T1000 (cell line): ENCODE results near the gene LRRC39.
"Not testable (repeated sequence)": the region's sequence is repeated elsewhere in the genome, so short reads cannot be mapped to it uniquely, and the experiment has no call there.

Experiments used
- DNase-seq: peaks from one replicate; lab custom pipeline; 2025; ENCODE audit warnings: mixed read lengths; lab: John Stamatoyannopoulos, UW

LRRC39 gene

GRCh38 chr1:100178091-100178490 is at the start of gene LRRC39:
Gene LRRC39 (minus strand): TSS chr1:100178256. CDS start chr1:100168516, 9,740 bp downstream.
- no peak for DNase-seq

DNA sequence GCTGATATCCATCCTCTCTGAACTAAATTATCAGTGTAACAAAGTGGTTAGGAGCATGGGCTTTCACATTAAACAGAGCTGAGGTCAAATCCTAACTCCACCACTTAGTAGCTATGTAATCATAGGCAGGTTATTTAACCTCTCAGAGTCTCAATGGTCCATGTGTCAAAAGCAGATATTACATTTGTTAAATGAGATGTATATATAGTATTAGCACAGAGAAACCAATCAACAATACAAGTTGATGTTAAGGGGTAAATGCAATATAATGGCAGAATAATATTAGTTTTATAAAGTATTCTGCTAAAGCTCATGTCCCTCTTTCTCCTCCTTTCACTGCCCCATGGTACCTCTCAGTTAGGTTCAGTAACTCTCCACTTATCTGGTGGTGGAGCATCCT is 44.4 kb upstream of the LRRC39 start:
- no peak for DNase-seq

DNA sequence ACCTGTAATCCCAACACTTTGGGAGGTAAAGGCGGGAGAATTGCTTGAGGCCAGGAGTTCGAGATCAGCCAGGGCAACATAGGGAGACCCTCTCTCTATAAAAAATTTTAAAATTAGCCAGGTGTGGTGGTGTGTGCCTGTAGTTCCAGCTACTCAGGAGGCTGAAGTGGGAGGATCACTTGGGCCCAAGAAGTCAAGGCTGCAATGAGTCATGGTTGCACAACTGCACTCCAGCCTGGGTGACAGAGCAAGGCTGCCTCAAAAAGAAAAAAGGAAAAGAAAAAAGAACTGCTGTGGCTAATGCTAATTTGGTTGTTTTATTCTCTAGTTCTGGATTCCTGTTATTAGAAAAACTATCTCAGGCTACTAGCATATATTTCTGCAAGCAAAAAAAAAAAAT is 41.8 kb upstream of the LRRC39 start:
- DNase-seq, result no peak

GRCh38 chr1:100219457-100219856 is 41.4 kb upstream of the LRRC39 start:
- no peak for DNase-seq

GRCh38 chr1:100217834-100218233 is 39.8 kb upstream of the LRRC39 start:
- no peak for DNase-seq

DNA sequence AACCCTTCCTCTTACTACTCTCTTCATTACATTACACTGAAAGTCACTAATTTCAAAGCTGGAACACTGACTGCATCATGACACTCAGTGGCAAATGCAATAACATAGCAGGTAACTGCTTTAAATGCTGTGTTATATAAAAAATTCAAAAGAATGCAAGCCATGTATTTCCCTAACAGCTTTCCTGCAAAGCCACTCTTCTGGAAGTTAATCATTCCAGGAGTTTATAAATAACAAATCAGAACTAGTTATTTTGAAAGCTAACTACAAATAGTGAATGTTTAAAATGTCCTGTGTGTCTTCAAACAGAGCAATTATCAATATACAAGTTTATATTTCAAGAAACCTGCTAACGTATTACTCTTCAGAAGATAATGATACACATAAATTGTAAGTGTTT is 37.0 kb upstream of the LRRC39 start:
- DNase-seq, result no peak

- DNase-seq, result no peak
Observed at GRCh38 chr1:100213141-100213540, 35.1 kb upstream of the LRRC39 start.

DNA sequence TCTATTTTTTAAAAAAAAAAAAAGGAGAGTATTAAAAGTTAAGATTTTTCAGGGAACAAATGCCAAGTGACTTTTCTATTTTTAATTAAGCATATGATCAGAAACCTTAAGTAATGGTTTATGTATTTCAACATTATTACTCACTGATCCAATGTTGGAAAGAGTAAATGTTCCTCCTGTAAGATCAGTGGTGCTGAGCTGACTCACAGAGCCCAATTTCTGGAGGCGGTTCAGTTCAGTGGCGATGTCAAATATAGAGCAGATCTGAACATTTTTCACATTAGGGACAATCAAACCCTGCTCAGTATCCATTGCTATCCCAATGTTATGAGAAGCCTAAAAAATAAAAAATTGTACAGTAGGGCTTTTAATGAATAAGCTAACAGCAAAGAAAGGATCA is 28.2 kb upstream of the LRRC39 start:
- DNase-seq, result no peak

GRCh38 chr1:100205593-100205992 is 27.5 kb upstream of the LRRC39 start:
- not testable (repeated sequence) for DNase-seq

- not testable (repeated sequence) for DNase-seq
Observed at GRCh38 chr1:100205103-100205502, 27.0 kb upstream of the LRRC39 start.

- not testable (repeated sequence) for DNase-seq
Observed at GRCh38 chr1:100202703-100203102, 24.6 kb upstream of the LRRC39 start.

- not testable (repeated sequence) for DNase-seq
Observed at GRCh38 chr1:100200060-100200459, 22.0 kb upstream of the LRRC39 start.

DNA sequence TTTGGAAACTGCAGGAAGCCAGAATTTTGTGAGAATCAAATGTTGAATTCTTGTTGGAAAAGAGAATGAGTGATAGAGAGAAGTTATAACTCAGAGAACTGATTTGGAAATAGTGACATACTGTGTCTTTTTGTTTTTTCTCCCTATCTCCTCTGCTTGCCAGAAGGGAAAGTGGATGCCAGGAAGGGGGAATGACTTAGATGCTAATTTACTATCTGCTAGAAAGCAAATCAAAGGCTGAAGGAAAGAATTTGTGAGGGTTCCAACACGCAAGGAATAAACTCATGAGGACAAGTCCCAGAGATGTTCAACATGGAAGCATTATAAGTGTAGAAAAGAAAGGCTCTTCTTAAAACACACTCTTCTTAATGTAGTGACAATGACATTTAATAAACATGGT is 20.5 kb upstream of the LRRC39 start:
- DNase-seq, result no peak

GRCh38 chr1:100188617-100189016 is 10.6 kb upstream of the LRRC39 start:
- DNase-seq, result no peak

GRCh38 chr1:100187912-100188311 is 9.9 kb upstream of the LRRC39 start:
- no peak for DNase-seq

DNA sequence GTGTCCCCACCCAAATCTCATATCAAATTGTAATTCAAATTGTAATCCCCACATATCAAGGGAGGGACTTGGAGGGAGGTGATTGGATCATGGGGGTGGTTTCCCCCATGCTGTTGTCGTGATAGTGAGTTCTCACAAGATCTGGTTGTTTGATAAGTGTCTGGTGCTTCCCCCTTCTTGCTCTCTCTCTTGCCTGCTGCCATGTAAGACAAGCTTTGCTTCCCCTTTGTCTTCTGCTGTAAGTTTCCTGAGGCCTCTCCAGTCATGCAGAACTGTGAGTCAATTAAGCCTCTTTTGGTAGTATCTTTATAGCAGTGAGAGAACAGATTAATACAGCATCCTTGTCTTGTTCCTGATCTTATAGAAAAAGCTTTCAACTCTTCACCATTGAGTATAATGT is 6.5 kb upstream of the LRRC39 start:
- DNase-seq, result no peak

- no peak for DNase-seq
Observed at GRCh38 chr1:100183370-100183769, 5.3 kb upstream of the LRRC39 start.

- DNase-seq, result no peak
Observed at GRCh38 chr1:100177295-100178041, 588 bp downstream of the LRRC39 start.

GRCh38 chr1:100168051-100168450 is 10.0 kb downstream of the LRRC39 start:
- DNase-seq, result no peak

DNA sequence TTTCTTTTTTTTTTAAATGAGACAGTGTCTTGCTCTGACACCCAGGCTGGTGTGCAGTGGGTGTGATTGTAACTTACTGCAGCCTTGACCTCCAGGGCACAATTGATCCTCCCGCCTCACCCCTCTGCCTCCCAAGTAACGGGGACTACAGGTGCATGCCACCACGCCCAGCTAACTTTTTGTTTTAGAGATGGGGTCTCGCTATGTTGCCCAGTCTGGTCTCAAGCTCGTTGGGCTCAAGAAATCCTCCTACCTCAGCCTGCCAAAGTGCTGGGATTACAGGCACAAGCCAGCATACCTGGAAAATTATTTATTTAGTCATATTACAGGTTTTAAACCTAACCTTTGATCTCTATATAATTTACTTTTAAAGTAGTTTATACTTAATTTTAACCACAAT is 13.4 kb downstream of the LRRC39 start:
- no peak for DNase-seq

DNA sequence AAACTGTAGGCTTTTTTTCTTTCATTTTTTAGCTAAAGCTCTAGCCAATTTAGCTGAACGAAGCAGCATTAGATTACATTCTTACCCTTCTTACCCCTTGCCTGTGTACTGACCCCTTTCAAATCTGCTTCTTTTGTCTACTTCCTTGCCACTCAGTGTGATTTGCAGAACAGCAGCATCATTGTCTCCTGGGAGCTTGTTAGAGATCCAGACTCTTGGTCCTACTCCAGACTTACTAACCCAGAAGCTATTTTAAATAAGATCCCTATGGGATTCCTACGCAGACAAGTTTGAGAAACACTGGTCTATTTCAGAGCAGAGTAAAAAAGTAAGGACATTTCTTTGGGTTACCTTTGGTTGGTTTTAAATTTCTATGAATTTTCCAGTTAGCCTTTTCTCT is 13.8 kb downstream of the LRRC39 start:
- no peak for DNase-seq

GRCh38 chr1:100162881-100163280 is 15.2 kb downstream of the LRRC39 start:
- no peak for DNase-seq

GRCh38 chr1:100152271-100152670 is 25.8 kb downstream of the LRRC39 start:
- DNase-seq, result no peak

DNA sequence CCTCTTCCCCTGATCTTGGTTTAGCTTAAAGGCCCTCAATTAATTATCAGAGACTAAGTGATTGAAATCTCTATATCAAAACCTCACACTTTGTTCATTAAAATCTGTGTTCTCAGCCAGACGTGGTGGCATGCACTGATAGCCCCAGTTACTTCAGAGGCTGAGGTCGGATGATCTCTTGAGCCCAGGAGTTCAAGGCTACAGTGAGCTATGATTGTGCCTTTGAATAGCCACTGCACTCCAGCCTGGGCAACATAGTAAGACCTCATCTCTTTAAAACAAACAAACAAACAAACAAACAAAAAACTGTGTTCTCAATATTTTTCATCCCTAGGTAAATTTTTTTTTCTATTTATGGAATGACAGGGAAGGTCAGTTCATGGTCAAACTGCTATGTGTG is 26.4 kb downstream of the LRRC39 start:
- DNase-seq, result no peak
